Measurements from ENCODE around the gene MYL3.
A peak's percentile ranks its signal among the peaks of the same experiment; 100 is the strongest.

MYL3 gene

GRCh38 chr3:46882377-46883053 lies 19.3 kb upstream of the MYL3 start:
- peak in 1 of 2 experiments; percentile 38 for DNase-seq

GRCh38 chr3:46881596-46882376 lies 18.5 kb upstream of the MYL3 start:
- peak in 1 of 2 experiments; percentile 39 for DNase-seq

GRCh38 chr3:46880884-46881595 lies 17.8 kb upstream of the MYL3 start:
- no peak for DNase-seq

- no peak for DNase-seq
Measured at GRCh38 chr3:46878781-46879436, 15.7 kb upstream of the MYL3 start.

GRCh38 chr3:46877406-46878125 lies 14.3 kb upstream of the MYL3 start, which contains the start of gene PTH1R:
Gene PTH1R (plus strand): TSS chr3:46877721. CDS start chr3:46883560, 5,839 bp downstream.
- no peak for DNase-seq

GRCh38 chr3:46876313-46877300 lies 13.4 kb upstream of the MYL3 start:
- DNase-seq, result no peak

GRCh38 chr3:46875560-46875959 lies 12.3 kb upstream of the MYL3 start:
- DNase-seq, result no peak

GRCh38 chr3:46874430-46874829 lies 11.2 kb upstream of the MYL3 start:
- no peak for DNase-seq

- no peak for DNase-seq
Measured at GRCh38 chr3:46873521-46873920, 10.3 kb upstream of the MYL3 start.

- DNase-seq, result no peak
Measured at GRCh38 chr3:46871222-46871621, 8.0 kb upstream of the MYL3 start.

- no peak for DNase-seq
Measured at GRCh38 chr3:46870651-46871050, 7.4 kb upstream of the MYL3 start.

GRCh38 chr3:46869440-46869839 lies 6.2 kb upstream of the MYL3 start:
- DNase-seq, result no peak

- no peak for DNase-seq
Measured at GRCh38 chr3:46868948-46869347, 5.7 kb upstream of the MYL3 start.

GRCh38 chr3:46868287-46868686 lies 5.0 kb upstream of the MYL3 start:
- no peak for DNase-seq

GRCh38 chr3:46867550-46867898 lies 4.3 kb upstream of the MYL3 start:
- no peak for DNase-seq

- DNase-seq, result peak; percentile 86 to 90
Measured at GRCh38 chr3:46866720-46867549, 3.7 kb upstream of the MYL3 start.

GRCh38 chr3:46866032-46866595 lies 2.9 kb upstream of the MYL3 start:
- no peak for DNase-seq

GRCh38 chr3:46865546-46865945 lies 2.3 kb upstream of the MYL3 start:
- DNase-seq, result no peak

GRCh38 chr3:46865031-46865507 lies 1.8 kb upstream of the MYL3 start:
- no peak for DNase-seq
